ENCODE data around the gene SLC6A6. TPM values are rescaled to one million over a fixed set of nuclear protein-coding genes. Genes with fewer than 3 reads are reported as not detected.

The SLC6A6 gene
- polyA plus RNA-seq, 1 donor (not counting 4 experiments of a cell fraction or from before 2014, with no cell fraction given) = 8.3 TPM

- no peaks in the 10 kb centered on the region for H3K27me3 ChIP-seq (ENCODE audit: control insufficient read depth, extremely low read depth, insufficient read depth, low read length)
- H4K20me1 ChIP-seq (ENCODE audit: control insufficient read depth, extremely low read depth, insufficient read depth, low read length) = peaks cover 4% of the 10 kb centered on the region
- no peak overlapping the region for H3K4me2 ChIP-seq (ENCODE audit: control insufficient read depth, extremely low read depth, insufficient read depth, low read depth, low read length)
- TF ChIP-seq EZH2 (IDR thresholded peaks at IDR 0.05; ENCODE audit: low read length) = no peak
- TF ChIP-seq, protein P1, sequence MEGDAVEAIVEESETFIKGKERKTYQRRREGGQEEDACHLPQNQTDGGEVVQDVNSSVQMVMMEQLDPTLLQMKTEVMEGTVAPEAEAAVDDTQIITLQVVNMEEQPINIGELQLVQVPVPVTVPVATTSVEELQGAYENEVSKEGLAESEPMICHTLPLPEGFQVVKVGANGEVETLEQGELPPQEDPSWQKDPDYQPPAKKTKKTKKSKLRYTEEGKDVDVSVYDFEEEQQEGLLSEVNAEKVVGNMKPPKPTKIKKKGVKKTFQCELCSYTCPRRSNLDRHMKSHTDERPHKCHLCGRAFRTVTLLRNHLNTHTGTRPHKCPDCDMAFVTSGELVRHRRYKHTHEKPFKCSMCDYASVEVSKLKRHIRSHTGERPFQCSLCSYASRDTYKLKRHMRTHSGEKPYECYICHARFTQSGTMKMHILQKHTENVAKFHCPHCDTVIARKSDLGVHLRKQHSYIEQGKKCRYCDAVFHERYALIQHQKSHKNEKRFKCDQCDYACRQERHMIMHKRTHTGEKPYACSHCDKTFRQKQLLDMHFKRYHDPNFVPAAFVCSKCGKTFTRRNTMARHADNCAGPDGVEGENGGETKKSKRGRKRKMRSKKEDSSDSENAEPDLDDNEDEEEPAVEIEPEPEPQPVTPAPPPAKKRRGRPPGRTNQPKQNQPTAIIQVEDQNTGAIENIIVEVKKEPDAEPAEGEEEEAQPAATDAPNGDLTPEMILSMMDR (optimal IDR thresholded peaks at IDR 0.05 in 1 of 3, IDR thresholded peaks at IDR 0.05 in 1 of 3, conservative IDR thresholded peaks at IDR 0.05 in 1 of 3; ENCODE audit: extremely low read depth in 1 of 3, insufficient read depth in 2 of 3, low read length in 3 of 3) = no peak
- H3K36me3 ChIP-seq (ENCODE audit: control insufficient read depth in 2 of 2, extremely low read depth in 1 of 2, insufficient read depth in 2 of 2, low read length in 2 of 2) = peaks cover 5 to 33% of the 10 kb centered on the region in 2 experiments
- no peaks in the 10 kb centered on the region for H3K9me3 ChIP-seq (ENCODE audit: control insufficient read depth, low read depth, low read length)
- no peak overlapping the region for H2AFZ ChIP-seq (ENCODE audit: control insufficient read depth, low read length)
- no peak overlapping the region for H3K4me3 ChIP-seq (ENCODE audit: control insufficient read depth in 2 of 3, extremely low read depth in 1 of 3, insufficient read depth in 2 of 3, low read depth in 1 of 3, low read length in 3 of 3)
- H3K4me1 ChIP-seq (ENCODE audit: control insufficient read depth, extremely low read depth, insufficient read depth, low read length) = peaks cover 23% of the 10 kb centered on the region
- no peak overlapping the region for H3K9ac ChIP-seq (ENCODE audit: control insufficient read depth, extremely low read depth, insufficient read depth, low read length)
- no peaks in the 10 kb centered on the region for H3K79me2 ChIP-seq (ENCODE audit: control insufficient read depth, insufficient read depth, low read length)
- FAIRE-seq (no peak), DNase-seq (ENCODE audit: low read depth, low spot score) (no peak)
- H3K27ac ChIP-seq (ENCODE audit: control insufficient read depth, insufficient read depth, low read length) = no peak overlapping the region
- dilution Hi-C loops (cut with MboI; ENCODE audit: extremely low pct_ligation_motif_present, low sequenced_read_pairs) = no loop called here
- no peaks in the 10 kb centered on the region for H3K9me1 ChIP-seq (ENCODE audit: control insufficient read depth, extremely low read depth, insufficient read depth, low read length)
Measured at GRCh38 chr3:14448756-14449727, 46.6 kb downstream of the SLC6A6 start.

DNA sequence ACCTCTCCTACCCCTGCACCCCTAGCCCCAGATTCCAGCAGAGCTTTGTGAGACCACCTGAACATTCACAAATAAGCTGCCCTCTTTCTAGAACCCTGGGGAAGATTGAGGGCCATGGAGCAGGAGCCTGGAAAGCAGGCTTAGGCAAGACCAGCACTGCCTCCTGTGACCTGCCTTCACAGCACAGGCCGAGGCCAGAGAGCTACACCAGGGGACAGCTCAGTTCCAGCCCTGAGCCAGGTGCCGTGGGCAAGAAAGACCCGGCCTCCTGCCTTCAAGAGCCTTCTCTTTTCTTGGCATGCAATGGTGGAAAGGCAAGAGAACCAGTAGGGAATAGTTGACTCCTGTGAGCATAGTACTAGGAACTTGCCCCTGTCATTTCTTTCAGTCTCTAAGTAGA is 48.1 kb downstream of the SLC6A6 start:
- no peak overlapping the region for H3K4me2 ChIP-seq (ENCODE audit: control insufficient read depth, extremely low read depth, insufficient read depth, low read depth, low read length)
- H3K4me1 ChIP-seq (ENCODE audit: control insufficient read depth, extremely low read depth, insufficient read depth, low read length) = peaks cover 23% of the 10 kb centered on the region
- H4K20me1 ChIP-seq (ENCODE audit: control insufficient read depth, extremely low read depth, insufficient read depth, low read length) = peaks cover 4% of the 10 kb centered on the region
- no peaks in the 10 kb centered on the region for H3K27me3 ChIP-seq (ENCODE audit: control insufficient read depth, extremely low read depth, insufficient read depth, low read length)
- TF ChIP-seq EZH2 (IDR thresholded peaks at IDR 0.05; ENCODE audit: low read length) = no peak
- TF ChIP-seq, protein P1 (optimal IDR thresholded peaks at IDR 0.05 in 1 of 3, IDR thresholded peaks at IDR 0.05 in 1 of 3, conservative IDR thresholded peaks at IDR 0.05 in 1 of 3; ENCODE audit: extremely low read depth in 1 of 3, insufficient read depth in 2 of 3, low read length in 3 of 3) = no peak
- no peak overlapping the region for H2AFZ ChIP-seq (ENCODE audit: control insufficient read depth, low read length)
- no peaks in the 10 kb centered on the region for H3K9me1 ChIP-seq (ENCODE audit: control insufficient read depth, extremely low read depth, insufficient read depth, low read length)
- H3K27ac ChIP-seq (ENCODE audit: control insufficient read depth, insufficient read depth, low read length) = no peak overlapping the region
- H3K9ac ChIP-seq (ENCODE audit: control insufficient read depth, extremely low read depth, insufficient read depth, low read length) = no peak overlapping the region
- H3K36me3 ChIP-seq (ENCODE audit: control insufficient read depth in 2 of 2, extremely low read depth in 1 of 2, insufficient read depth in 2 of 2, low read length in 2 of 2) = peaks cover 5 to 33% of the 10 kb centered on the region in 2 experiments
- no peak for DNase-seq (ENCODE audit: low read depth, low spot score)
- dilution Hi-C loops (cut with MboI; ENCODE audit: extremely low pct_ligation_motif_present, low sequenced_read_pairs) = no loop called here
- no peak for FAIRE-seq
- no peaks in the 10 kb centered on the region for H3K9me3 ChIP-seq (ENCODE audit: control insufficient read depth, low read depth, low read length)
- no peaks in the 10 kb centered on the region for H3K79me2 ChIP-seq (ENCODE audit: control insufficient read depth, insufficient read depth, low read length)
- no peak overlapping the region for H3K4me3 ChIP-seq (ENCODE audit: control insufficient read depth in 2 of 3, extremely low read depth in 1 of 3, insufficient read depth in 2 of 3, low read depth in 1 of 3, low read length in 3 of 3)
